Measurements from ENCODE around the gene MYH8.

Gene MYH8

GRCh38 chr17:10380631-10381408 lies 40.9 kb downstream of the MYH8 start:
- no peak for DNase-seq

- no peak for DNase-seq
Observed at GRCh38 chr17:10372906-10373305, 48.8 kb downstream of the MYH8 start, which contains the start of gene MYH13. Gene MYH13, minus strand, starts transcription at chr17:10373006. Its CDS starts 8,476 bp downstream, at chr17:10364530.

- DNase-seq: no peak
Observed at GRCh38 chr17:10370016-10370608, 51.6 kb downstream of the MYH8 start.

GRCh38 chr17:10369239-10369638 lies 52.5 kb downstream of the MYH8 start:
- no peak for DNase-seq

GRCh38 chr17:10368561-10368960 lies 53.2 kb downstream of the MYH8 start:
- DNase-seq: no peak

- no peak for DNase-seq
Observed at GRCh38 chr17:10360578-10360977, 61.2 kb downstream of the MYH8 start.

GRCh38 chr17:10357768-10358167 lies 64.0 kb downstream of the MYH8 start:
- no peak for DNase-seq

GRCh38 chr17:10354651-10355050 lies 67.1 kb downstream of the MYH8 start:
- no peak for DNase-seq

GRCh38 chr17:10352893-10353292 lies 68.9 kb downstream of the MYH8 start:
- no peak for DNase-seq

GRCh38 chr17:10349403-10349802 lies 72.3 kb downstream of the MYH8 start:
- DNase-seq: no peak

GRCh38 chr17:10344816-10345215 lies 76.9 kb downstream of the MYH8 start:
- DNase-seq: no peak

Measured in NCI-H1694 (cell line).